GM21619 (cell line): ENCODE results near the gene TDG.

Experiments used
- ATAC-seq: cut with Tn5 transposase; IDR thresholded peaks from one replicate; pipeline ENCODE4 v1.9.1; 2021; ENCODE audit not compliant: unreplicated experiment

TDG gene

GRCh38 chr12:103958621-103959020, 7.1 kb upstream of the TDG start:
- no peak for ATAC-seq

- ATAC-seq, result no peak
These were observed 5.0 kb upstream of the TDG start for GRCh38 chr12:103960616-103961227.

- no peak for ATAC-seq
These were observed 3.2 kb upstream of the TDG start for GRCh38 chr12:103962493-103962892.

- no peak for ATAC-seq
These were observed 867 bp upstream of the TDG start for GRCh38 chr12:103964805-103965204.

- no peak for ATAC-seq
These were observed 450 bp upstream of the TDG start for GRCh38 chr12:103965255-103965589.

GRCh38 chr12:103966736-103967135, 1.1 kb downstream of the TDG start:
- ATAC-seq, result no peak

- ATAC-seq, result no peak
These were observed 3.7 kb downstream of the TDG start for GRCh38 chr12:103969391-103969790.

GRCh38 chr12:103973909-103974308, 8.2 kb downstream of the TDG start:
- ATAC-seq, result no peak

GRCh38 chr12:103975368-103975767, 9.7 kb downstream of the TDG start:
- no peak for ATAC-seq

- no peak for ATAC-seq
These were observed 12.8 kb downstream of the TDG start for GRCh38 chr12:103978384-103978982.

GRCh38 chr12:103986829-103987228, 21.2 kb downstream of the TDG start:
- ATAC-seq, result no peak

- no peak for ATAC-seq
These were observed 28.6 kb downstream of the TDG start for GRCh38 chr12:103994235-103994634.

- ATAC-seq, result no peak
These were observed 30.9 kb downstream of the TDG start for GRCh38 chr12:103996595-103996994.

GRCh38 chr12:103997286-103997900, 31.7 kb downstream of the TDG start:
- ATAC-seq, result no peak

- ATAC-seq, result no peak
These were observed 33.3 kb downstream of the TDG start for GRCh38 chr12:103998976-103999375.

- ATAC-seq, result no peak
These were observed 35.2 kb downstream of the TDG start for GRCh38 chr12:104000807-104001434.

GRCh38 chr12:104002686-104003085, 37.0 kb downstream of the TDG start:
- ATAC-seq, result no peak

GRCh38 chr12:104003596-104003995, 37.9 kb downstream of the TDG start:
- ATAC-seq, result no peak

GRCh38 chr12:104006929-104007328, 41.3 kb downstream of the TDG start:
- ATAC-seq, result no peak

GRCh38 chr12:104010121-104010520, 44.4 kb downstream of the TDG start:
- no peak for ATAC-seq

GRCh38 chr12:104010606-104011169, 45.0 kb downstream of the TDG start:
- ATAC-seq, result no peak

- ATAC-seq, result no peak
These were observed 45.6 kb downstream of the TDG start for GRCh38 chr12:104011253-104011652.
